ENCODE measurements around the gene NAT10. TPM values are rescaled to one million over a fixed set of nuclear protein-coding genes. Genes with fewer than 3 reads are reported as not detected.

NAT10 gene
- total and polyA plus RNA-seq, 2 donors: 31.1 to 34.3 TPM

DNA sequence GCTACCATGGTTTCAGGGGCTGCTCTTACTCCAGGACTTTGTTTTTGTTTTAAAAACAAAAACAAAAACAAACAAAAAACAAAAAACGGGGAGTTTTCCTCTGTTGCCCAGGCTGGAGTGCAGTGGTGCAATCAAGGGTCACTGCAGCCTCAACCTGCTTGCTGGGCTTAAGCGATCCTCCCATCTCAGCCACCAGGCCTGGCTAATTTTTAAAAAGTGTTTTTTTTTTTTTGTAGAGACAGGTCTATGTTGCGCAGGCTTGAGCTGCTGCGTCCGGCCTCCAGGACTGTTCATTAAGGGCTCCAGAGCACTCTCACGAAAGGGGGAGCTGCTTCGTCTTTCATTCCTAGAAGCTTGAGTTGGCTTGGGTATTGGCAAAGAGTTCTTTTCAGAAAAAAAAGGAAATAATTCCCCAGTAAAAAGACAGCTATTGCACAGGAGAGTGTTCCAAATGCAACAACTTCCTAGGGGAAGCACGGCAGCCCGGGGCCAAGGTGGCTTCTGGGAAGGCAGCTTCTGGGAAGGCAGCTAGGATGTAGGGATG is 78.5 kb downstream of the NAT10 start:
- peaks cover 0 to 30% of the 10 kb centered on the region in 2 donors for H3K4me1 ChIP-seq (ENCODE audit: control insufficient read depth in 2 of 2, insufficient read depth in 2 of 2, low read length in 2 of 2)
- 96% methylated on average over 9 of the region's 9 CpGs for WGBS
- no peaks in the 10 kb centered on the region for H3K36me3 ChIP-seq (ENCODE audit: control insufficient read depth in 2 of 2, insufficient read depth in 2 of 2, low read length in 1 of 2)
- DNase-seq (ENCODE audit: low read depth in 6 of 9, low spot score in 9 of 9): no peak
- H3K9me3 ChIP-seq (ENCODE audit: control insufficient read depth in 2 of 2, insufficient read depth in 1 of 2, low read length in 1 of 2): no peaks in the 10 kb centered on the region
- H3K27me3 ChIP-seq (ENCODE audit: control insufficient read depth in 2 of 2, insufficient read depth in 1 of 2, low read length in 1 of 2): no peaks in the 10 kb centered on the region
- no peak overlapping the region for H3K4me3 ChIP-seq (ENCODE audit: low read length in 2 of 2)
- H3K27ac ChIP-seq (ENCODE audit: low read depth in 1 of 2, low read length in 1 of 2): no peak overlapping the region

DNA sequence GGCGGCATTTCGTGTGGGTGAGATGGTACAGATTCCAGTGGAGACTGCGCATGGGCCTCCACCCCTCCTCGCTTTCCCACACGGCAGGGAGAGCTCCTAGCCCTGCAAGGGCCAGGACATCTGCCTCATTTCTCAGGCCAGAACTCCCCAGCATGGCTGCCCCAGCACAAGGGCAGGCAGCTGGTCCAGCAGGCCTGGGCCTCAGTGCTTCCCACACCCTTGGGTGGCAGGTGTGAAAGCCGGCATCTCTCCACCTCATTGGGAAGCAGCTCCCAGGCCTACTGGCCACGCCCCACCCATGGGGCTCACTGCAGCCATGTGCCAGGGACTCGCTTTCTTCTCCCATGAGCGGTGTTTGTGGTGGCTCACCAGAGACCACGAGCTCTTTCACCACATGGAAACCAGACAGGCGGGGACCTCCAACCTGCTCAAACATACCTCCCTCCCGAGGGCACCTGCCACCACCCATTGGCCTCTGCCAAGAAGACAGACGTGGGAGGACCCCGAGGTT is 79.1 kb downstream of the NAT10 start:
- Histone ChIP-seq H3K9me3 (ENCODE audit: control insufficient read depth in 2 of 2, insufficient read depth in 1 of 2, low read length in 1 of 2) (no peaks in the 10 kb centered on the region), H3K4me1 (ENCODE audit: control insufficient read depth in 2 of 2, insufficient read depth in 2 of 2, low read length in 2 of 2) (peaks cover 0 to 31% of the 10 kb centered on the region in 2 donors), H3K36me3 (ENCODE audit: control insufficient read depth in 2 of 2, insufficient read depth in 2 of 2, low read length in 1 of 2) (no peaks in the 10 kb centered on the region), H3K27ac (ENCODE audit: low read depth in 1 of 2, low read length in 1 of 2) (no peak overlapping the region), H3K27me3 (ENCODE audit: control insufficient read depth in 2 of 2, insufficient read depth in 1 of 2, low read length in 1 of 2) (no peaks in the 10 kb centered on the region), H3K4me3 (ENCODE audit: low read length in 2 of 2) (no peak overlapping the region)
- no peak for DNase-seq (ENCODE audit: low read depth in 6 of 9, low spot score in 9 of 9)
- WGBS: 73% methylated on average over 14 of the region's 14 CpGs

DNA sequence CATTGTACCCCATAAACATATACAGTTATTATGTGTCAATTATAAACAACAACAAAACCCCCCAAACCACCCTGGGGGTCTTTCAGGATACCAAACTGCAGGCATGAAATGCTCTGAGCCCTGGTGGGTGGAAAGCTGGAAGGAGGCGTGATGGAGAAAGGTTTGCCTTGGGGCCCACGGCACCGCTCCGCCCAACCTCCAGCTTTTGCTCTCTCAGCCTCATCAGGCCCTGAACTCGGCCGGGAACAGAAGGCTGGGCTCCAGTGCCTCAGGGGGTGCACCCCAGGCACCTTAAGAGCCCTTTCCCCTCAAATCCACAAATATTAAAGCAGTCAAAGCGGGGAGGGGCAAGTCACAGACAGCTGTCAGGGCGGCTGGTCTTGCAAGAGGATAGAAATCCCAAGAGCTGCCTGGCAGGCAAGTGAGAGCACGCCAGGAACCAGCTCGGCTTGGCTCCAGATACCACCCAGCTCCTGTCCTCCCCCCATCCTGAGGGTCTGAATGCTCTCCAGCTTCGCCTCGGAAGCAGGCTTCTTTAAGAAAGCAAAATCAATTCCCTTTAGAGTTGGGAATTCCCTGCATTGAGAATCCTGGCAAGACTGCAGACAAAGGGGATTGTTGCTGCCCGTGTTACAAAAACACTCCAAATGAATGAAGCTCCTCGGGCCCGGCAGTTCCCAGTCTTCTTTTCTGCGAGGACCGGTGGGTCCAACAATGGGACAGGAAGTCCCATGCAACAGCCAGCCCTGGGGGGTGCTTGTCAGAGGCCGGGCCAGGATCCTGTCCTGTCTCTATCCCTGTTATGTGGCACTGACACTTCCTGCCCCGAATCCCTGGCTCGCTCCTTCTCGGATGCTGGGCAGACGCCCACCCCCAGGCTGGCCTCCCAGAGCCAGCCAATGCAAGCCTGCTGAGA is 80.8 kb downstream of the NAT10 start:
- DNase-seq (ENCODE audit: low read depth in 6 of 9, low spot score in 9 of 9): no peak
- Histone ChIP-seq H3K4me3 (ENCODE audit: low read length in 2 of 2) (no peak overlapping the region), H3K4me1 (ENCODE audit: control insufficient read depth in 2 of 2, insufficient read depth in 2 of 2, low read length in 2 of 2) (peaks cover 0 to 31% of the 10 kb centered on the region in 2 donors), H3K27me3 (ENCODE audit: control insufficient read depth in 2 of 2, insufficient read depth in 1 of 2, low read length in 1 of 2) (no peaks in the 10 kb centered on the region), H3K9me3 (ENCODE audit: control insufficient read depth in 2 of 2, insufficient read depth in 1 of 2, low read length in 1 of 2) (no peaks in the 10 kb centered on the region), H3K27ac (ENCODE audit: low read depth in 1 of 2, low read length in 1 of 2) (peak overlapping the region in 1 of 2 donors; percentile 45), H3K36me3 (ENCODE audit: control insufficient read depth in 2 of 2, insufficient read depth in 2 of 2, low read length in 1 of 2) (no peaks in the 10 kb centered on the region)
- WGBS: 96% methylated on average over 22 of the region's 22 CpGs

DNA sequence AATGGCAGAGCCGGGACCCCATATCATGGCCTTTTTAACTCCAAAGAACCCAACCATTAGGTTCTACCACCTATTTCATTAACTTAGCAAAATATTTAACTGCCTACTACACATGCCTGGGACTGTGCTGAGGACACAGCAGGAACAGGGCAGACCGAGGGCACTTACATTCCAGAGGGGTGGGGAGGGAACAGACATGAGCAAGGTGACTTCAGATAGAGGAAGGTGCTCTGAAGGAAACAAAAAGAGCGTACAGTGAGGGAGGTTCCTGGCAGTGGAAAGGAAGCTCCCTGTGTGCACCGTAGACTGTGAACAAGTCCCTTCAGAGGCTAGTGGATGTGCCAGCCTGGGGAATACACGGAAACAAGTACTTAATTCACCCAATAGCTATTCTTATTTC is 82.8 kb downstream of the NAT10 start:
- no peak for DNase-seq (ENCODE audit: low read depth in 6 of 9, low spot score in 9 of 9)
- no peak overlapping the region for H3K4me3 ChIP-seq (ENCODE audit: low read length in 2 of 2)
- no peaks in the 10 kb centered on the region for H3K27me3 ChIP-seq (ENCODE audit: control insufficient read depth in 2 of 2, insufficient read depth in 1 of 2, low read length in 1 of 2)
- WGBS: 94% methylated on average over 5 of the region's 5 CpGs
- no peaks in the 10 kb centered on the region for H3K9me3 ChIP-seq (ENCODE audit: control insufficient read depth in 2 of 2, insufficient read depth in 1 of 2, low read length in 1 of 2)
- peaks cover 0 to 37% of the 10 kb centered on the region in 2 donors for H3K4me1 ChIP-seq (ENCODE audit: control insufficient read depth in 2 of 2, insufficient read depth in 2 of 2, low read length in 2 of 2)
- H3K36me3 ChIP-seq (ENCODE audit: control insufficient read depth in 2 of 2, insufficient read depth in 2 of 2, low read length in 1 of 2): no peaks in the 10 kb centered on the region
- H3K27ac ChIP-seq (ENCODE audit: low read depth in 1 of 2, low read length in 1 of 2): no peak overlapping the region

DNA sequence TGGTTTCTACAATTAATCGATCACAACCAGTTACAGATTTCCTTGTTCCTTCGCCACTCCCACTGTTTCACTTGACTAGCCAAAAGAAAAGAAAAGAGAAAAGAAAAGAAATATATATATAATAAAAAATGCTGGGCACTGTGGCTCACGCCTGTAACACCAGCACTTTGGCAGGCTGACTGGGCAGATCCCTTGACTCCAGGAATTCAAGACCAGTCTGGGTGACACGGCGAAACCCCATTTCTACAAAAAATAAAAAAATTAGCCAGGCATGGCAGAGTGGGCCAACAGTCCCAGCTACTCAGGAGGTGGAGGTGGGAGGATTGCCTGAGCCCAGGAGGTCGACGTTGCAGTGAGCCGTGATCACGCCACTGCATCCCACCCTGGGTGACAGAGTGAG is 83.8 kb downstream of the NAT10 start:
- H3K36me3 ChIP-seq (ENCODE audit: control insufficient read depth in 2 of 2, insufficient read depth in 2 of 2, low read length in 1 of 2): no peaks in the 10 kb centered on the region
- H3K27ac ChIP-seq (ENCODE audit: low read depth in 1 of 2, low read length in 1 of 2): no peak overlapping the region
- peaks cover 0 to 38% of the 10 kb centered on the region in 2 donors for H3K4me1 ChIP-seq (ENCODE audit: control insufficient read depth in 2 of 2, insufficient read depth in 2 of 2, low read length in 2 of 2)
- 92% methylated on average over 9 of the region's 9 CpGs for WGBS
- DNase-seq (ENCODE audit: low read depth in 6 of 9, low spot score in 9 of 9): no peak
- H3K27me3 ChIP-seq (ENCODE audit: control insufficient read depth in 2 of 2, insufficient read depth in 1 of 2, low read length in 1 of 2): no peaks in the 10 kb centered on the region
- H3K9me3 ChIP-seq (ENCODE audit: control insufficient read depth in 2 of 2, insufficient read depth in 1 of 2, low read length in 1 of 2): no peaks in the 10 kb centered on the region
- no peak overlapping the region for H3K4me3 ChIP-seq (ENCODE audit: low read length in 2 of 2)

DNA sequence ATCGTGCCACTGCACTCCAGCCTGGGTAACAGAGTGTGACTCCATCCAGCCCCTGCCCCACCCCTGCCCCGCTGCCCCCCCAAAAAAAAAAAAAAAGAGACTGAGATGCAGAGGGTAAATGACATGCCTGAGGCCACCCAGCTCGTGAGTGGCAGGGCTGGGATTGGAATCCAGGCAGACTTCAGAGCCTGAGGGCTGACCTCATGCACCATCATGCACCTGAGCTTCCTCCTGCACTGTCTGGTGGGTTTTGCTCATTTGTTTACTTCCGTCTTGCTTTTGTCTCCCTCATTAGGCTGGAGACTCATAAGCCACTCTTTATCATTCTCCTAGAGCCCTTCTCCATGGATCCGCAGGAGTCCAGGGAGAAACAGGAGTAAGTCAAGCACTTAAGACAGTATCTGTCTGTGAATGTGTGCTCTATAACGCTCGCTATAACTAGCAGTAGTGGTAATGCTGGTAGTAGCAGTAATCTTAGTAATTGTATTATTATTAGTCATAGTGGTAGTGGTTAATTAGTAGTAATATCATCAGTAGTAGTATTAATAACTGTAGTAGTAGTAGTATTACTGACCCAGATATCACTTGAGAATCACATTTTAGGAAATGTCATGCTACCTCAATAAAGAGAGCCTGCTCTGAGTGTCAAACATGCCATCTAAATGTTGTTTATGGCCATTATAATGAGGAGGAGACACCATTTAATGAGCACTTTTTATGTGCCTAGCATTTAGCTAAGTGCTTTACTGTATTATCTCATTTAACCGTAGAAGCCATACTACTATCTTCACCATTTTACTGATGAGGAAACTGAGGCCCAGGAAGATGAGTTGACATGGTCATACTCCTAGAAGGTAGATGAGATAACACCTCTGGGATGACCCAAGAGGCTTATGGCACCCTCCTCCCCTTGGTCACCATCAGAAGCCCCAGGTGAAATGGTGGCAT is 85.0 kb downstream of the NAT10 start:
- H3K27me3 ChIP-seq (ENCODE audit: control insufficient read depth in 2 of 2, insufficient read depth in 1 of 2, low read length in 1 of 2): no peaks in the 10 kb centered on the region
- no peaks in the 10 kb centered on the region for H3K9me3 ChIP-seq (ENCODE audit: control insufficient read depth in 2 of 2, insufficient read depth in 1 of 2, low read length in 1 of 2)
- DNase-seq (ENCODE audit: low read depth in 6 of 9, low spot score in 9 of 9): no peak
- no peak overlapping the region for H3K4me3 ChIP-seq (ENCODE audit: low read length in 2 of 2)
- H3K27ac ChIP-seq (ENCODE audit: low read depth in 1 of 2, low read length in 1 of 2): no peak overlapping the region
- H3K36me3 ChIP-seq (ENCODE audit: control insufficient read depth in 2 of 2, insufficient read depth in 2 of 2, low read length in 1 of 2): no peaks in the 10 kb centered on the region
- H3K4me1 ChIP-seq (ENCODE audit: control insufficient read depth in 2 of 2, insufficient read depth in 2 of 2, low read length in 2 of 2): peaks cover 0 to 29% of the 10 kb centered on the region in 2 donors
- 94% methylated on average over 8 of the region's 8 CpGs for WGBS

DNA sequence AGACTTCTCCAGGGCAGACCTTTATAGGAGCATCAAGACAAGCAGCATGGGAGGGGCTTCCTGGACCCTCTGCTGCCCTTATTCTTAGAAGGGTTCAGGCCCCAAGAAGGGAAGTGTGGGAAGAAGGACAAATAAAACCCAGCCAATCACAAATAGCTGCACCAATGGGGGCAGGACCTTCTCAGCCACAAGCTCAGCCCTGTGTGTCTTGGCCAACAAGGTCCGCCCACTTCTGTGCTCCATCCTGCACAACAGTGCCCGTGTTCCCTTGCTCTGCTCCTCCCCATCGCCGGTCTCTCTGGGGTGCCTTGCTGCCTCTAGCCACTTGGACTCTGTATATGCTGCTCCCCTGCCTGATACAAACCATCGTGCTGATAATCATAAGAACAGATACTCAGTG is 86.1 kb downstream of the NAT10 start:
- Histone ChIP-seq H3K27me3 (ENCODE audit: control insufficient read depth in 2 of 2, insufficient read depth in 1 of 2, low read length in 1 of 2) (no peaks in the 10 kb centered on the region), H3K4me1 (ENCODE audit: control insufficient read depth in 2 of 2, insufficient read depth in 2 of 2, low read length in 2 of 2) (peaks cover 0 to 26% of the 10 kb centered on the region in 2 donors), H3K27ac (ENCODE audit: low read depth in 1 of 2, low read length in 1 of 2) (no peak overlapping the region), H3K9me3 (ENCODE audit: control insufficient read depth in 2 of 2, insufficient read depth in 1 of 2, low read length in 1 of 2) (no peaks in the 10 kb centered on the region), H3K36me3 (ENCODE audit: control insufficient read depth in 2 of 2, insufficient read depth in 2 of 2, low read length in 1 of 2) (no peaks in the 10 kb centered on the region), H3K4me3 (ENCODE audit: low read length in 2 of 2) (no peak overlapping the region)
- 95% methylated on average over 5 of the region's 5 CpGs for WGBS
- DNase-seq (ENCODE audit: low read depth in 6 of 9, low spot score in 9 of 9): no peak

DNA sequence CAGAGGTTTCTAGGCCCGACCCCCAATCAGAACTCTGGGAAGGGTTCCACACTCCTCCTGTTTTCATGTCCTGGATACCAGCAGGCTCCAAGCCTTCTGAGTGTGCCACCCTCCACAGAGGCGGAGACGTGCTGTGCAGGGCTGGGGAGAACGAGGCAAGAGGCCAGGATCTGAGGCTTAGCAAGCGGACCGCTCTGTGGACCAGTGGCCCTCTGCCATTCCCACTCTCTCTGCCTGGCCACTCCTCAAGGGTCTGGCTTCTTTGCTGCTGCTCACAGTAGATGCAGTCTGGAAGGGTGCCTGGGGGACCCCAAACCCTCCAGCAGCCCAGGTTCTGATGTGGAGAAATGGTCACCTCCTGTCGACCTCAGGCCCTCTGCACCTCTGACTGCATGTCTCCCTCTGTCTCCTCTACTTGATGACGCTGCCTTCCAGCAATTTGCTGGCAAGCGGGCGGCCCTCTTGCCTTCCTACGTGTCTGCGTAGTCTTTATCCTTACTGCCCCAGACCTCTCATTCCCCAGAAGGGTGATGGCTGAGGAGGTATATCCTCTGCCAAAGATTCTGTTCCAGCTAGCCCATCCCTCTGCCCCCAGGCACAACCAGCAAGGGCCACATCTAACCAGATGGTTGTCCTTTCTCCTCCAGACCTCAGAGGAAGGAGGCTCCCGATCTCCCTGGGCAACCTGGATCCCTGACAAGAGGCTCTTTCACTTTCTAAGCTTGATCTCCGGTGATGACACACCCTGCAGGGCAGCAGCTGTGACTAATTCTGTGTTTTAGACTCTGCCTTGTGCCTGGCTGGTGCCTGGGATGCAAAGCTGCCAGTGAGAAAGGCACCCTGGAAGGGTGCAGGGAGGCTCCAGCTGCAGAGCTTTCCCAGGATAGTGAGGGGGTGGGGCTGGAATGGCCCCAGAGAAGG is 87.3 kb downstream of the NAT10 start:
- Histone ChIP-seq H3K27ac (ENCODE audit: low read depth in 1 of 2, low read length in 1 of 2) (no peak overlapping the region), H3K27me3 (ENCODE audit: control insufficient read depth in 2 of 2, insufficient read depth in 1 of 2, low read length in 1 of 2) (no peaks in the 10 kb centered on the region), H3K4me3 (ENCODE audit: low read length in 2 of 2) (no peak overlapping the region), H3K9me3 (ENCODE audit: control insufficient read depth in 2 of 2, insufficient read depth in 1 of 2, low read length in 1 of 2) (no peaks in the 10 kb centered on the region), H3K36me3 (ENCODE audit: control insufficient read depth in 2 of 2, insufficient read depth in 2 of 2, low read length in 1 of 2) (no peaks in the 10 kb centered on the region), H3K4me1 (ENCODE audit: control insufficient read depth in 2 of 2, insufficient read depth in 2 of 2, low read length in 2 of 2) (peaks cover 0 to 26% of the 10 kb centered on the region in 2 donors)
- no peak for DNase-seq (ENCODE audit: low read depth in 6 of 9, low spot score in 9 of 9)
- WGBS: 88% methylated on average over 14 of the region's 14 CpGs

Data from thymus (tissue), 11 donors.